ENCODE results near the gene ATG7. TPM values are rescaled to one million over a fixed set of nuclear protein-coding genes. Genes with fewer than 3 reads are reported as not detected.

Gene ATG7
- total RNA-seq, 4 donors from 2014 or later: 20.6 to 50.4 (median 39.9) TPM

DNA sequence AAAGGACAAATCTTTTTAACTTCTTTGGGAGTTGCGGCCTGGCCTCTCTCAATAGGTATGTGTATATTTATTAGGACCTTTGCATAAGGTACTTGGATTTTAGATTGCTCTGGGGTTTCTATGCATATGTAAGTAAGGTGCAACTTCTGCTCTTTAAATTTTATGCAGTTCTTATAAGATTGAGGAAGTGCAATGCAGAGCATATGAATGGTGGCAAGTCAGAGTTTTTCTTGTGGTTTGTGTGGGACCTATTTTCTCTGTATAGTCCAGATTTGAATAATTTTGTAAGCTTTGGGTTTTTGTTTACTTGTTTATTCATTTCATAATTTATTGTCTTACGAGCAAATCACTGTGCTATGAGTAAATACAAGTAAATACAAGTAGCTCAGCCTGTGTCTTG, 101.5 kb downstream of the ATG7 start:
- H3K4me1 ChIP-seq: peaks cover 2 to 28% (median 12%) of the 10 kb centered on the region in 4 donors
- TF ChIP-seq POLR2A (IDR thresholded peaks at IDR 0.05; ENCODE audit: low read depth): no peak
- TF ChIP-seq EP300 (IDR thresholded peaks at IDR 0.05): no peak
- no peak for TF ChIP-seq CTCF (IDR thresholded peaks at IDR 0.05)
- no peak for TF ChIP-seq POLR2AphosphoS5 (IDR thresholded peaks at IDR 0.05)
- intact Hi-C loops (cut with DNase I): loop anchor here (10.0 kb wide), 1 partner anchor 341 kb away; no protein-coding TSS in a partner anchor
- no peaks in the 10 kb centered on the region for H3K9me3 ChIP-seq
- H3K36me3 ChIP-seq: peaks cover 0 to 11% (median 2%) of the 10 kb centered on the region in 4 donors
- no peak for DNase-seq (ENCODE audit: extremely low spot score)
- WGBS: 85% methylated on average over 2 of the region's 2 CpGs
- no peaks in the 10 kb centered on the region for H3K27me3 ChIP-seq
- no peak overlapping the region for H3K4me3 ChIP-seq
- no peak overlapping the region for H3K27ac ChIP-seq (replicated peaks in 1 of 4)

DNA sequence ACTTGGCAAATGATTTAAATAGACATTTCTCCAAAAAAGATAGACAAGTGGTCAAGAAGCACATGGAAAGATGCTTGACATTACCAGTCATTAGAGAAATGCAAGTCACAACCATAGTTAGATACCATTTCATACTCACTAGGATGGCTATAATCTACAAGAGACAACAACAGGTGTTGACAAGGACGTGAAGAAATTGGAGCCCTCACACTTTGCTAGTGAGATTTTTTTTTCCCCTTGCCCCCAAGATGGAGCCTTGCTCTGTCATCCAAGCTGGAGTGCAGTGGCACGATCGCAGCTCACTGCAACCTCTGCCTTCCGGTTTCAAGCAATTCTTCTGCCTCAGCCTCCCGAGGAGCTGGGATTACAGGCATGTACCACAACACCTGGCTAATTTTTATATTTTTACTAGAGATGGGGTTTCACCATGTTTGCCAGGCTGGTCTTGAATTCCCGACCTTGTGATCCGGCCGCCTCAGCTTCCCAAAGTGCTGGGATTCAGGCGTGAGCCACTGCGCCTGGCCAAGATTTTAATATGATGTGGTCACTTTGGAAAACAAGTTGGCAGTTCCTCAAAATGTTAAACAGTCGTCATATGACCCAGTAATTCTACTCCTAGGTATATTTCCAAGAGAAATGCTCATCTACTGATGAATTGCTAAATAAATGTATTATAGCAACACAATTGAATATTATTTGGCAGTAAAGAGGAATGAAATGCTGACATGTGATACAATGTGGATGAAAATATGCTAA, 103.3 kb downstream of the ATG7 start:
- intact Hi-C loops (cut with DNase I): loop anchor here (5.0 to 10.0 kb wide), 3 partner anchors 339 to 472 kb away; partner anchors contain the start of gene TAMM41
- H3K36me3 ChIP-seq: peaks cover 0 to 6% (median 2%) of the 10 kb centered on the region in 4 donors
- no peak for TF ChIP-seq EP300 (IDR thresholded peaks at IDR 0.05)
- no peak for TF ChIP-seq POLR2AphosphoS5 (IDR thresholded peaks at IDR 0.05)
- TF ChIP-seq CTCF (IDR thresholded peaks at IDR 0.05): no peak
- TF ChIP-seq POLR2A (IDR thresholded peaks at IDR 0.05; ENCODE audit: low read depth): no peak
- peaks cover 10 to 30% (median 18%) of the 10 kb centered on the region in 4 donors for H3K4me1 ChIP-seq
- H3K4me3 ChIP-seq: no peak overlapping the region
- no peaks in the 10 kb centered on the region for H3K27me3 ChIP-seq
- 49% methylated on average over 11 of the region's 11 CpGs for WGBS
- no peak for DNase-seq (ENCODE audit: extremely low spot score)
- H3K9me3 ChIP-seq: no peaks in the 10 kb centered on the region
- peak overlapping the region in 3 of 4 donors; percentile 36 to 59 (median 53) for H3K27ac ChIP-seq (replicated peaks in 1 of 4)

GRCh38 chr3:11377719-11378118, 105.5 kb downstream of the ATG7 start:
- intact Hi-C loops (cut with DNase I): loop anchor here (2.0 to 10.0 kb wide), 4 partner anchors 273 to 470 kb away; partner anchors contain the start of gene TAMM41
- DNase-seq (ENCODE audit: extremely low spot score): no peak
- no peak overlapping the region for H3K27ac ChIP-seq (replicated peaks in 1 of 4)
- H3K9me3 ChIP-seq: no peaks in the 10 kb centered on the region
- peaks cover 8 to 26% (median 15%) of the 10 kb centered on the region in 4 donors for H3K4me1 ChIP-seq
- H3K36me3 ChIP-seq: peaks cover 0 to 6% (median 2%) of the 10 kb centered on the region in 4 donors
- TF ChIP-seq CTCF (IDR thresholded peaks at IDR 0.05) (no peak), POLR2AphosphoS5 (IDR thresholded peaks at IDR 0.05) (no peak), POLR2A (IDR thresholded peaks at IDR 0.05; ENCODE audit: low read depth) (no peak), EP300 (IDR thresholded peaks at IDR 0.05) (no peak)
- H3K4me3 ChIP-seq: no peak overlapping the region
- 81% methylated on average over 2 of the region's 2 CpGs for WGBS
- no peaks in the 10 kb centered on the region for H3K27me3 ChIP-seq

GRCh38 chr3:11379238-11379823, 107.1 kb downstream of the ATG7 start:
- TF ChIP-seq CTCF (IDR thresholded peaks at IDR 0.05) (peak; percentile 61 to 67 (median 64)), POLR2AphosphoS5 (IDR thresholded peaks at IDR 0.05) (no peak)
- peak overlapping the region in 3 of 4 donors; percentile 5 to 33 (median 25) for H3K27ac ChIP-seq (replicated peaks in 1 of 4)
- peaks cover 0 to 7% (median 3%) of the 10 kb centered on the region in 4 donors for H3K36me3 ChIP-seq
- H3K4me3 ChIP-seq: no peak overlapping the region
- H3K27me3 ChIP-seq: no peaks in the 10 kb centered on the region
- H3K4me1 ChIP-seq: peaks cover 8 to 26% (median 15%) of the 10 kb centered on the region in 4 donors
- H3K9me3 ChIP-seq: no peaks in the 10 kb centered on the region
- intact Hi-C loops (cut with DNase I): loop anchor here (2.0 to 10.0 kb wide), 4 partner anchors 271 to 468 kb away; partner anchors contain the start of gene TAMM41
- 46% methylated on average over 2 of the region's 2 CpGs for WGBS
- DNase-seq (ENCODE audit: extremely low spot score): no peak
